GM12891 (cell line): Measurements from ENCODE around the gene TDP1.

Source experiments
- DNase-seq: peaks from one replicate; pipeline ENCODE4 v3.0.0; 2011; ENCODE audit warnings: low spot score; ENCODE audit not compliant: insufficient read length
- FAIRE-seq: peaks from 2 replicates; lab custom pipeline; 2011; peaks lifted over from hg19 to GRCh38; lab: Jason Lieb, UNC
- PAX5 ChIP-seq: IDR thresholded peaks from 2 replicates; pipeline ENCODE4 v1.6.1; 2011; ENCODE audit warnings: low read length, moderate library complexity, mild to moderate bottlenecking; ENCODE audit not compliant: insufficient read depth, severe bottlenecking
- POLR2A ChIP-seq: IDR thresholded peaks from 2 replicates; pipeline ENCODE4 v1.6.1; 2011; ENCODE audit warnings: low read depth, low read length, control low read depth
- POLR2AphosphoS5 ChIP-seq: IDR thresholded peaks from 2 replicates; pipeline ENCODE4 v1.6.1; 2011; ENCODE audit warnings: low read depth, low read length, control low read depth
- POU2F2 ChIP-seq: IDR thresholded peaks from 2 replicates; pipeline ENCODE4 v1.6.1; 2011; ENCODE audit warnings: low read depth, mild to moderate bottlenecking, control low read depth, low read length, moderate library complexity
- SPI1 ChIP-seq: IDR thresholded peaks from 2 replicates; pipeline ENCODE4 v1.6.1; 2011; ENCODE audit warnings: low read depth, low read length, control low read depth
- TAF1 ChIP-seq: IDR thresholded peaks from 2 replicates; pipeline ENCODE4 v1.6.1; 2011; ENCODE audit warnings: low read depth, low read length, control low read depth

TDP1 gene

DNA sequence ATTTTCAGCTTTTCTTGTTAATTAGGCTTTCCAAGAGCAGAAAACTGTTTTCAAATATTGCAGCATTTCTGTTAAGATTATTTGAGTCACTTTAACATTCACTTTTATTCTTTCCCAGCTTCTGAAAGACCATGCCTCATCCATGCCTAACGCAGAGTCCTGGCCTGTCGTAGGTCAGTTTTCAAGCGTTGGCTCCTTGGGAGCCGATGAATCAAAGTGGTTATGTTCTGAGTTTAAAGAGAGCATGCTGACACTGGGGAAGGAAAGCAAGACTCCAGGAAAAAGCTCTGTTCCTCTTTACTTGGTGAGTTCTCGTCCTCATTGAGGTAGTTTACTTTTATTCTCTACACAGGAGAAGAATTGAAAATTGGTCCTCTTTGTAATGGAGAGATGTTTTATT, 33.1 kb downstream of the TDP1 start:
- no peak for TF ChIP-seq SPI1
- no peak for TF ChIP-seq POU2F2
- no peak for TF ChIP-seq TAF1
- no peak for TF ChIP-seq POLR2A
- TF ChIP-seq PAX5: no peak
- TF ChIP-seq POLR2AphosphoS5: no peak
- FAIRE-seq: no peak

DNA sequence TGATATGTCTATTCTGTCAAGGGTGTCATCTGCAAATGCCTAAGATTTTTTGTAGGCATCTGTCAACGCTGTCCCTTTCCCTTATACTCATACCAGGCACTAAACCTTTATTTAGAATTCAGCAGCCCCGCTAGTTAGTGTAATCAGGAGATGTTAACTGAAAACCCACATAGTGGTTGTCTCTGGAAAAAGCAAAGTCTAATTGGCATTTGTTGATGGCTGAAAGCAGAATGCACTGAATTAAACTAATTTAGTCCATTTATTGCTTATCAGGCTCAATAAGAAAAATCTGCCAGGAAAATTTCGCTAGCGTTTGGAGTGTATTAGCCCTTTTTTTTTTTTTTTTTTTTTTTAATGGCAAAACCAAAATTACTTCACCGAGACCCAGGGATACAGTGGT, 34.5 kb downstream of the TDP1 start:
- DNase-seq: no peak
- no peak for TF ChIP-seq POU2F2
- no peak for TF ChIP-seq SPI1
- no peak for TF ChIP-seq POLR2A
- TF ChIP-seq POLR2AphosphoS5: no peak
- FAIRE-seq: no peak

More for the DNA sequence above, 33.1 kb downstream of the TDP1 start:
- DNase-seq: no peak

DNA sequence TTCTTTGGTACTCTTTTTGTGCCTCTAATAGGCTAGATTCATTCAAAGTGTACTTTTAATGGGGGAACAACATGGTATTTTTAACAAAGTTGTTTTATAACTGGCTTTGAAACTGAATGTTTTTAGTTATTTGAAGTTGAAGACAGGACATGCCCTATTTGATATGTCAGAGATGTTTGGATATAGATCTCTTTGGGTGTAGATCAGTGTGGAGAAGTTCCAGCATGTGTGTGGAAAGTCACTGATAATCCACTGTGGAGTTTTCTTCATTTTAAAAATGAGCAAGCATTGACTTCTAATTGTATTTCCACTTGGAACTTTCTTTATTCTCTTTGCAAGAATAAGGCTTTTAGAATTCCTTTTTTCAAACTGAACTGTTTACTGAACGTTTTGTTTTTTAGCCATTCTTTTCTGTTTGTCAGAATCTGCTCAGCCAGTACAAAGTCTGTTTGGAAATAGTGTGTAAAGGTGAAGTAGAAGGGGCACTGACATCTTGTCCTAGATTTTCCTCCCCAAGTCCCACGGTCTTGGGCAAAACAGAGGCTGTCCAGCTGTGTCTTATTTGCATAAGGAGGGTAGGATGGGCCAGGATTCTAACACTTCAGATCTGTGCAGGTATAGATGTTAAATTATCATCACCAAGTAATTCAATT, 35.0 kb downstream of the TDP1 start:
- no peak for DNase-seq
- FAIRE-seq: no peak
- TF ChIP-seq POLR2A: no peak
- no peak for TF ChIP-seq POU2F2
- TF ChIP-seq SPI1: no peak
- TF ChIP-seq PAX5: no peak
- no peak for TF ChIP-seq TAF1
- no peak for TF ChIP-seq POLR2AphosphoS5

DNA sequence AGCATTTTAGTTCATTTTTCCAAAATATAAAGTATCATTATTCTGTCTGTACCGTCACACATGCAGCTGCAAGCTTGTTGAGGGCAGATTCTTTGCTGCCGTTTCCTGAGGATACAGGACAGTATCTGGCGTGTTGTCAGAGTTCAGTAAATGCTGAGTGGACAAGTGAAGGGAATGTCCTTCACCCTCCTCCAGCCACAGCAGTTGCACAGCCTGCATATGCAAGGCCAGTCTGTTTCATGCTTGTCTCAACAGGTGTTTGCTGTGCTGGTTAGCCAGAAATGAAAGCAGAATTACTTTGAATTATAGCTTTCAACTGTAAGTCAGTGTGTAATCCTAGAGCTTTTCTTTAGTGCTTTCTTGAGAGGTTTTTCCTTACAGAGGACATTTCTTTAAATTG, 36.5 kb downstream of the TDP1 start:
- DNase-seq: no peak
- no peak for TF ChIP-seq POLR2A
- no peak for TF ChIP-seq SPI1
- no peak for TF ChIP-seq PAX5
- no peak for TF ChIP-seq TAF1
- no peak for TF ChIP-seq POU2F2
- TF ChIP-seq POLR2AphosphoS5: no peak
- FAIRE-seq: no peak

DNA sequence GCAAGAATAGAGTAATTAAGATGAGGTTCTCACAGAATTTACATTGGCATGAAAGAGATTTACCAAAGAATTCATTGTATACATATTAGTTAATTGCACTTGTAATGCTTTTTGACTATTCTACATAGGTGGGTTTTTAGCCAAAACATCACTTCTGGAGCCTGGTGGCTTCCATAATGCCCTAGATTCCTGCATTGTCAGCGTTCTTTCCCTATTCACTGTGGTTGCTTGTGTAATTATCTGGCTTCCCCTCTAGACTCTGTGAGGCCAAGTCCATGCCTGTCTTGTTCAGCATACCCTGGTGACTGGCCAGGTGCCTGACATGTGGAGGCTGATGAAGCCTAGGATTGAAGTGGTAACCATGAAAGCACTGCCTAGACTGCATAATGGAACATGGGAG, 41.2 kb downstream of the TDP1 start:
- DNase-seq: no peak
- no peak for FAIRE-seq
- TF ChIP-seq POLR2A (no peak), TAF1 (no peak), POU2F2 (no peak), PAX5 (no peak), SPI1 (no peak), POLR2AphosphoS5 (no peak)

DNA sequence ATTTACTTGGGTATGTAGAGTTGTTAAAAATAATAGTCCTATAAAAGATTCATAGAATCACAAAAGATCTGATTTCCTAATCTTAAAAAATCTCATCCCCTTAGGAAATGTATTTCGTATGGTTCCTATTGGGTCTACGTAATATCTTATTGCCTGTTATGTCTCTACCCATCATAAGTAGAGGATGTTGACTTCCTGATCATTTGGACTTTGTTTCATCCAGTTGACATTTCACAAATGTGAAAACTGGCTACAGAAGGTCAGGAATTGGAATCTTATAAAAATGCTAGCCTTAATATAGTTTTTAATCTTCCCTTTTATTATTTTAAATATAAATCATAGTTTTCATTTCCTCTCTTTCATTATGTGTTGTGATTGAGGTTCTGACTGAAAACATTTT, 45.2 kb downstream of the TDP1 start:
- FAIRE-seq (no peak), DNase-seq (no peak)
- no peak for TF ChIP-seq POU2F2
- TF ChIP-seq POLR2A: no peak
- TF ChIP-seq PAX5: no peak
- TF ChIP-seq POLR2AphosphoS5: no peak
- no peak for TF ChIP-seq SPI1
- TF ChIP-seq TAF1: no peak

DNA sequence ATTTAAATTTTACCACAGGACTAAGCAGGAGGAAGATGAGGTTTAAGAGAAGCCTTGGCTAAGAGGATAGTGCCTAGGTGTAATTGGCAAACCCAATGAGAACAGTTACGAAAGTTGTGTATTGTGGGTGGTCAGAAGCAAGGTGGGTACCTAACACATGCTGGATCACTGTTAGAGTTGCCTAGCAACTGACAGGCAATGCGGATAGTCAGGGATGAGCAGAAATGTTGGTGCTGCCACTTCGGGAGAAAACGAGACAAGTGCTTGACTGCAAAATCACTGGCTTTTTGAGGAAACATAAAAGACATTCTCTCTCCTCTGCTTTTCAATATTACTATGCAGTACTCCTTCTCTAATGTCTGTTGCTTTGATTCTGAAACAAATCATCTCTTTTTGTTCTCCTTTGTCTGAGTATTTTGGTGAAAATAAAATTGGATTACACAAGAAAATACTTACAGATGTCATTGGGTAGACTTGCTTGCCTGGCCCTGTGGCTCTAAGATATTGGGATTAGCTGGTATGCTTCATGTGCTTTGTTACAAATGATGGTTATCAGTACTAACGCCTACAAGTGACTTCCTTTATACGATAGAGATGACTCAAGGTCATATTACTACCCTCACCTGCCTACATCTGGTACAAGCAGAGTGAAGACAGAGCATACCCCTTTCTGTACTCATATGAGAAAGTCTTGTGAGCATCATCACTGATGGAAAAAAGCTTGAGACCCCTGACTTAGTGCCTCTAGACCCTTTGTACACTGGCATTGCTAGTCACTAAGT, 48.0 kb downstream of the TDP1 start:
- DNase-seq (no peak), FAIRE-seq (no peak)
- no peak for TF ChIP-seq PAX5
- no peak for TF ChIP-seq POLR2AphosphoS5
- TF ChIP-seq TAF1: no peak
- TF ChIP-seq SPI1: no peak
- no peak for TF ChIP-seq POLR2A
- no peak for TF ChIP-seq POU2F2

DNA sequence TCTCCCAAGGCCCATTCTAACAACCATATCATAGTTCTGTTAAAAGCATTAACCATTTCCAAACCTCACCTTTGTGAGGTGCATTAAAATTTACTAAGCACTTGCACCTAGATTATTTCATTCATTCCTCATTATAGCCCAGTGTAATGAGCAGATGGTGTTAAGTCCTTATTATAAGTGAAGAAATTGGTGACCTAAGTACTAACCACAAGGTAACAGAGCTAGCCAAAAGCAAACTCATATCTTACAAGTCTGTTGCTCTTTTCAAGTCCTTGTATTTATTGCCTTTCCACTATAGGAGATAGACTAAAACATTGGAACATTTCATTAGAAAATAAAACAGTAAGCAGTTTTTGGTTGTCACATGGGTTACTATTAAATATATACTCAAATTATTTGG, 49.7 kb downstream of the TDP1 start:
- DNase-seq (no peak), FAIRE-seq (no peak)
- TF ChIP-seq PAX5: no peak
- no peak for TF ChIP-seq POLR2AphosphoS5
- no peak for TF ChIP-seq SPI1
- no peak for TF ChIP-seq POU2F2
- TF ChIP-seq POLR2A: no peak
- TF ChIP-seq TAF1: no peak

DNA sequence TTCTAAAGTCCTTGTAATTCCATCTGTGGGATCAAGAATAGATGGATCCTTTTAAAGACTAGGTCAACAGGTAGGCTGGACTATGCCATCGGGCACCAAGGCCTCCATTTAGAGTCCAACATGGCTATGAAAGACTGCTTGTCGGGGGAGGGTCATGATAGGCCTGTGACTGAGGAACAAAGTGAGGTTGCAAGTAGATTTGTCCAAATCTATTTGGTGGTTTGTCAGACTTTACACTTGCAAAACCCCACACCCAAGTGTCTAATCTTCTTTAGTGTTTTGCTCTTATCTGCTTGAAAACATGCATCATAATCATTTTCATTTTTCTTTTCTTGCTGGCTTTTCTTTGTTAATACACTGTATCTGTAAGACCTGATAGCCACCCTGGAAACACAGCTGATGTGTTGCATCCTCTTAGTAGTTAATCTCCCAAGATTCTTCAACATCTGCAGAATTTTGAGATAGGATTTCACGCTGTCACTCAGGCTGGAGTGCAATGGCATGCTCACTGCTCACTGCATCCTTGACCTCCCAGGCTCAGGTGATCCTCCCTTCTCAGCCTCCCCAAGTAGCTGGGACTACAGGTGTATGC, 50.3 kb downstream of the TDP1 start:
- TF ChIP-seq SPI1: no peak
- no peak for TF ChIP-seq TAF1
- no peak for TF ChIP-seq POU2F2
- TF ChIP-seq POLR2A: no peak
- TF ChIP-seq PAX5: no peak
- no peak for TF ChIP-seq POLR2AphosphoS5
- DNase-seq (no peak), FAIRE-seq (no peak)
